Vagina (tissue), 2 donors: Measurements from ENCODE around the gene FOXO1. TPM values are rescaled to one million over a fixed set of nuclear protein-coding genes. Genes with fewer than 3 reads are reported as not detected.
A peak's percentile ranks its signal among the peaks of the same experiment; 100 is the strongest.

ENCODE experiments used
- DNase-seq, 2 donors: peaks; one replicate each; pipeline ENCODE4 v3.0.0-alpha.2; 2017; ENCODE audit errors: extremely low spot score in 2 of 2
- H3K27ac ChIP-seq: fragments of 200-600 bp; sonication (generic); one replicate; pipeline ENCODE4 v1.5.1; 2019
- H3K27me3 ChIP-seq: fragments of 200-600 bp; sonication (generic); one replicate; pipeline ENCODE4 v1.5.1; 2019
- H3K36me3 ChIP-seq, 2 donors: fragments of 200-600 bp; sonication (generic); one replicate each; pipeline ENCODE4 v1.5.1; 2017 to 2019
- H3K4me1 ChIP-seq: fragments of 200-600 bp; sonication (generic); one replicate; pipeline ENCODE4 v1.5.1; 2019
- H3K4me3 ChIP-seq, 2 donors: fragments of 200-600 bp; sonication (generic); 1 replicate in 1 of 2; 2 replicates in 1 of 2; pipeline ENCODE4 v1.5.1; 2016 to 2019
- H3K9me3 ChIP-seq: fragments of 200-600 bp; sonication (generic); one replicate; pipeline ENCODE4 v1.5.1; 2019
- CTCF ChIP-seq, 3 experiments: fragments of 450-650 bp in 2 of 3; fragments of 200-600 bp in 1 of 3; sonication (generic) in 1 of 3; IDR thresholded peaks; one replicate each; pipeline ENCODE4 v1.5.1; 2017 to 2019; ENCODE audit warnings: antibody characterized with exemption in 3 of 3, mild to moderate bottlenecking in 2 of 3, moderate library complexity in 2 of 3
- POLR2A ChIP-seq, 2 donors: fragments of 450-650 bp; IDR thresholded peaks; one replicate each; pipeline ENCODE4 v1.6.1; 2017; ENCODE audit warnings: antibody characterized with exemption in 2 of 2, mild to moderate bottlenecking in 2 of 2, moderate library complexity in 2 of 2
- POLR2AphosphoS5 ChIP-seq, 2 donors: sonication (generic); formaldehyde crosslinking; IDR thresholded peaks; one replicate each; pipeline ENCODE4 v1.9.0; 2017; ENCODE audit warnings: antibody characterized with exemption in 2 of 2, mild to moderate bottlenecking in 2 of 2, low read depth in 1 of 2; ENCODE audit not compliant: insufficient read depth in 1 of 2
- intact Hi-C: fragments of 100-400 bp; cut with DNase I; formaldehyde crosslinking; loops from one replicate; pipeline ENCODE4 v1.15.1; 2023
- total RNA-seq: library from RNA; depleted of rRNA; stranded (reverse); fragments of >200 nt; gene quantifications from one replicate; pipeline ENCODE4 v1.2.3, GENCODE V29; 2016

The FOXO1 gene
- total RNA-seq, 1 donor from 2014 or later: 64.1 TPM

GRCh38 chr13:40661875-40662665 is 4.4 kb downstream of the FOXO1 start:
- no peak for TF ChIP-seq POLR2AphosphoS5 (IDR thresholded peaks at IDR 0.05; ENCODE audit: insufficient read depth in 1 of 2, low read depth in 1 of 2)
- no peak for TF ChIP-seq CTCF (IDR thresholded peaks at IDR 0.05)
- no peak for TF ChIP-seq POLR2A (IDR thresholded peaks at IDR 0.05)
- peaks cover 67% of the 10 kb centered on the region for H3K4me1 ChIP-seq
- H3K4me3 ChIP-seq: peak overlapping the region; percentile 66 to 78
- no peak for DNase-seq
- H3K27ac ChIP-seq: peak overlapping the region; percentile 96
- no peaks in the 10 kb centered on the region for H3K27me3 ChIP-seq
- no peaks in the 10 kb centered on the region for H3K9me3 ChIP-seq
- intact Hi-C loops: loop anchor here (10.0 kb wide), 3 partner anchors 227 to 587 kb away; no protein-coding TSS in a partner anchor
- H3K36me3 ChIP-seq: no peaks in the 10 kb centered on the region

GRCh38 chr13:40660692-40661091 is 5.7 kb downstream of the FOXO1 start:
- peaks cover 81% of the 10 kb centered on the region for H3K4me1 ChIP-seq
- TF ChIP-seq CTCF (IDR thresholded peaks at IDR 0.05): no peak
- TF ChIP-seq POLR2A (IDR thresholded peaks at IDR 0.05): no peak
- no peak for TF ChIP-seq POLR2AphosphoS5 (IDR thresholded peaks at IDR 0.05; ENCODE audit: insufficient read depth in 1 of 2, low read depth in 1 of 2)
- no peaks in the 10 kb centered on the region for H3K36me3 ChIP-seq
- no peak overlapping the region for H3K27ac ChIP-seq
- intact Hi-C loops: loop anchor here (10.0 kb wide), 3 partner anchors 226 to 586 kb away; no protein-coding TSS in a partner anchor
- no peaks in the 10 kb centered on the region for H3K27me3 ChIP-seq
- DNase-seq: no peak
- H3K4me3 ChIP-seq: no peak overlapping the region
- no peaks in the 10 kb centered on the region for H3K9me3 ChIP-seq

GRCh38 chr13:40660141-40660664 is 6.2 kb downstream of the FOXO1 start:
- H3K4me1 ChIP-seq: peaks cover 83% of the 10 kb centered on the region
- DNase-seq: no peak
- intact Hi-C loops: loop anchor here (10.0 kb wide), 3 partner anchors 225 to 585 kb away; no protein-coding TSS in a partner anchor
- no peak for TF ChIP-seq CTCF (IDR thresholded peaks at IDR 0.05)
- TF ChIP-seq POLR2A (IDR thresholded peaks at IDR 0.05): no peak
- no peak for TF ChIP-seq POLR2AphosphoS5 (IDR thresholded peaks at IDR 0.05; ENCODE audit: insufficient read depth in 1 of 2, low read depth in 1 of 2)
- H3K9me3 ChIP-seq: no peaks in the 10 kb centered on the region
- no peaks in the 10 kb centered on the region for H3K27me3 ChIP-seq
- peak overlapping the region; percentile 22 for H3K27ac ChIP-seq
- no peaks in the 10 kb centered on the region for H3K36me3 ChIP-seq
- H3K4me3 ChIP-seq: no peak overlapping the region

GRCh38 chr13:40657951-40658350 is 8.5 kb downstream of the FOXO1 start:
- DNase-seq: no peak
- Histone ChIP-seq H3K9me3 (no peaks in the 10 kb centered on the region), H3K27ac (no peak overlapping the region), H3K27me3 (no peaks in the 10 kb centered on the region), H3K4me1 (peaks cover 84% of the 10 kb centered on the region), H3K4me3 (no peak overlapping the region), H3K36me3 (no peaks in the 10 kb centered on the region)
- intact Hi-C loops: no loop called here
- TF ChIP-seq CTCF (IDR thresholded peaks at IDR 0.05) (no peak), POLR2AphosphoS5 (IDR thresholded peaks at IDR 0.05; ENCODE audit: insufficient read depth in 1 of 2, low read depth in 1 of 2) (no peak), POLR2A (IDR thresholded peaks at IDR 0.05) (no peak)

GRCh38 chr13:40657307-40657706 is 9.1 kb downstream of the FOXO1 start:
- Histone ChIP-seq H3K9me3 (no peaks in the 10 kb centered on the region), H3K36me3 (no peaks in the 10 kb centered on the region), H3K27me3 (no peaks in the 10 kb centered on the region), H3K4me3 (no peak overlapping the region), H3K27ac (no peak overlapping the region), H3K4me1 (peaks cover 84% of the 10 kb centered on the region)
- no peak for DNase-seq
- intact Hi-C loops: no loop called here
- TF ChIP-seq CTCF (IDR thresholded peaks at IDR 0.05) (no peak), POLR2AphosphoS5 (IDR thresholded peaks at IDR 0.05; ENCODE audit: insufficient read depth in 1 of 2, low read depth in 1 of 2) (no peak), POLR2A (IDR thresholded peaks at IDR 0.05) (no peak)
